PC-3 (cell line): ENCODE results near the gene MS4A14. TPM values are rescaled to one million over a fixed set of nuclear protein-coding genes. Genes with fewer than 3 reads are reported as not detected.

Experiments
- ATAC-seq: fragments of 200-7000 bp; cut with Tn5 transposase; 2 replicates; pipeline ENCODE4 v1.9.1; 2020; ENCODE audit warnings: mild to moderate bottlenecking, moderate library complexity
- BruUV-seq: library from RNA; stranded (reverse); fragments of 400-500 nt; replicated peaks from 2 replicates; lab custom pipeline; 2021; lab: Mats Ljungman, UMichigan
- CTCF ChIA-PET: fragments of 300-600 bp; sonication (Branson Sonifier 250); formaldehyde crosslinking; loops from one replicate; lab custom pipeline; 2022; ENCODE audit warnings: antibody characterized with exemption; lab: Charles Lee
- POLR2A ChIA-PET: fragments of 300-600 bp; sonication (Branson Sonifier 250); formaldehyde crosslinking; loops from one replicate; lab custom pipeline; 2022; ENCODE audit warnings: antibody characterized with exemption; ENCODE audit not compliant: unreplicated experiment; lab: Charles Lee
- DNase-seq: peaks from one replicate; pipeline ENCODE4 v3.0.0-alpha.2; 2015
- H2AFZ ChIP-seq: fragments of 300-600 bp; sonication (generic); 2 replicates; pipeline ENCODE4 v1.6.0; 2016; ENCODE audit warnings: antibody characterized with exemption, low read length
- H3F3A ChIP-seq: fragments of 300-600 bp; sonication (generic); one replicate; pipeline ENCODE4 v1.6.0; 2017; ENCODE audit warnings: antibody characterized with exemption, low read length, control low read depth, mild to moderate bottlenecking; ENCODE audit not compliant: unreplicated experiment
- H3K27ac ChIP-seq: fragments of 300-600 bp; sonication (generic); 2 replicates; pipeline ENCODE4 v1.5.1; 2016; ENCODE audit warnings: mild to moderate bottlenecking, low read length
- H3K27me3 ChIP-seq: fragments of 300-600 bp; sonication (generic); 2 replicates; pipeline ENCODE4 v1.6.1; 2016; ENCODE audit warnings: low read length, mixed read lengths
- H3K36me3 ChIP-seq: fragments of 300-600 bp; sonication (generic); 2 replicates; pipeline ENCODE4 v1.6.1; 2016; ENCODE audit warnings: low read depth, mixed run types, low read length, mixed read lengths
- H3K4me1 ChIP-seq: fragments of 300-600 bp; sonication (generic); 2 replicates; pipeline ENCODE4 v1.5.1; 2016; ENCODE audit warnings: low read length; ENCODE audit not compliant: insufficient read depth
- H3K4me2 ChIP-seq: fragments of 300-600 bp; sonication (generic); 2 replicates; pipeline ENCODE4 v1.6.0; 2016; ENCODE audit warnings: low read length
- H3K4me3 ChIP-seq: fragments of 300-600 bp; sonication (generic); 2 replicates; pipeline ENCODE4 v1.5.1; 2016; ENCODE audit warnings: mild to moderate bottlenecking, low read length, mixed read lengths
- H3K79me2 ChIP-seq: fragments of 300-600 bp; sonication (generic); 2 replicates; pipeline ENCODE4 v1.6.1; 2017; ENCODE audit warnings: low read length, mixed read lengths
- H3K9ac ChIP-seq: fragments of 300-600 bp; sonication (generic); 2 replicates; pipeline ENCODE4 v1.6.0; 2016; ENCODE audit warnings: mild to moderate bottlenecking, low read length
- H3K9me2 ChIP-seq: fragments of 300-600 bp; sonication (generic); replicated peaks from 2 replicates; pipeline ENCODE4 v1.6.1; 2016; ENCODE audit warnings: mixed run types, low read length, mixed read lengths
- H3K9me3 ChIP-seq: fragments of 300-600 bp; sonication (generic); 2 replicates; pipeline ENCODE4 v1.6.1; 2016; ENCODE audit warnings: low read length, mixed read lengths
- H4K20me1 ChIP-seq: fragments of 300-600 bp; sonication (generic); 2 replicates; pipeline ENCODE4 v1.6.1; 2016; ENCODE audit warnings: low read length, mixed read lengths
- EZH2 ChIP-seq: fragments of 300-600 bp; sonication (generic); IDR thresholded peaks from one replicate; pipeline ENCODE4 v1.6.1; 2017; ENCODE audit warnings: antibody characterized with exemption, mild to moderate bottlenecking, low read length; ENCODE audit not compliant: unreplicated experiment
- EZH2phosphoT487 ChIP-seq: fragments of 300-600 bp; sonication (generic); IDR thresholded peaks from 2 replicates; pipeline ENCODE4 v1.6.1; 2018; ENCODE audit warnings: mild to moderate bottlenecking, antibody characterized with exemption, low read length, borderline replicate concordance
- intact Hi-C: fragments of 100-400 bp; cut with micrococcal nuclease; formaldehyde crosslinking; loops from 2 replicates; pipeline ENCODE4 v1.9.0; 2023
- total RNA-seq: library from RNA; depleted of rRNA; stranded (reverse); fragments of >200 nt; gene quantifications from 2 replicates; pipeline ENCODE4 v1.2.3, GENCODE V29; 2014
- TF ChIP-seq, protein P1 (sequence below): fragments of 300-600 bp; sonication (generic); conservative IDR thresholded peaks from 2 replicates; pipeline ENCODE4 v1.5.1; 2017; ENCODE audit warnings: antibody characterized with exemption, low read depth, mild to moderate bottlenecking, low read length

The MS4A14 gene
- total RNA-seq, 1 experiment from 2014 or later = 0.07 TPM

DNA sequence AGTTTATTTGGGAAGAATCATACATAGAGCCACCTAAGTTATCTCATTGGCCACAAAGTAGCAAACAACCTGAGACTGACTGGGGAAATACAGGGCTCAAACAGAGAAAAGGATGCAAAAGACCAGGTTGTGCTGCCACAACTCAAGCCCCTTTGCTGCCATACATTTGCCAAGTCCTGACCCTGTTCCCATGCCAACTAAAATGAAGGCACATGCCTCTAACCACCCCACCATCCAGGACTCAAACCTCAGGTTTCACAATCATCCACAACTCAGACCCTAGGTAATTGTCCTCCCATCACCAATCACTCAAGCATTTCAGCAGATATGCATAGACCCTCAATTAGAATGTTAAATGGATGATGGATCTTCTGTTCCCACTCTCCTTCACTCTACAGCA is 58.0 kb downstream of the MS4A14 start:
- no peaks in the 10 kb centered on the region for H3F3A ChIP-seq
- no peaks in the 10 kb centered on the region for H3K4me1 ChIP-seq
- no peaks in the 10 kb centered on the region for H3K9me2 ChIP-seq
- H3K4me3 ChIP-seq = no peak overlapping the region
- DNase-seq (no peak), ATAC-seq (no peak)
- no peaks in the 10 kb centered on the region for H3K36me3 ChIP-seq
- no peaks in the 10 kb centered on the region for H4K20me1 ChIP-seq
- POLR2A ChIA-PET = no interaction called here
- H3K79me2 ChIP-seq = no peaks in the 10 kb centered on the region
- CTCF ChIA-PET = no interaction called here
- H3K27me3 ChIP-seq = peaks cover 27% of the 10 kb centered on the region
- H3K27ac ChIP-seq = no peak overlapping the region
- H3K4me2 ChIP-seq = no peak overlapping the region
- no peak for TF ChIP-seq EZH2phosphoT487
- TF ChIP-seq EZH2 = no peak
- TF ChIP-seq, protein P1, sequence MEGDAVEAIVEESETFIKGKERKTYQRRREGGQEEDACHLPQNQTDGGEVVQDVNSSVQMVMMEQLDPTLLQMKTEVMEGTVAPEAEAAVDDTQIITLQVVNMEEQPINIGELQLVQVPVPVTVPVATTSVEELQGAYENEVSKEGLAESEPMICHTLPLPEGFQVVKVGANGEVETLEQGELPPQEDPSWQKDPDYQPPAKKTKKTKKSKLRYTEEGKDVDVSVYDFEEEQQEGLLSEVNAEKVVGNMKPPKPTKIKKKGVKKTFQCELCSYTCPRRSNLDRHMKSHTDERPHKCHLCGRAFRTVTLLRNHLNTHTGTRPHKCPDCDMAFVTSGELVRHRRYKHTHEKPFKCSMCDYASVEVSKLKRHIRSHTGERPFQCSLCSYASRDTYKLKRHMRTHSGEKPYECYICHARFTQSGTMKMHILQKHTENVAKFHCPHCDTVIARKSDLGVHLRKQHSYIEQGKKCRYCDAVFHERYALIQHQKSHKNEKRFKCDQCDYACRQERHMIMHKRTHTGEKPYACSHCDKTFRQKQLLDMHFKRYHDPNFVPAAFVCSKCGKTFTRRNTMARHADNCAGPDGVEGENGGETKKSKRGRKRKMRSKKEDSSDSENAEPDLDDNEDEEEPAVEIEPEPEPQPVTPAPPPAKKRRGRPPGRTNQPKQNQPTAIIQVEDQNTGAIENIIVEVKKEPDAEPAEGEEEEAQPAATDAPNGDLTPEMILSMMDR = no peak
- intact Hi-C loops = no loop called here
- BruUV-seq = no TSS peak
- H3K9ac ChIP-seq = no peak overlapping the region
- H3K9me3 ChIP-seq = no peaks in the 10 kb centered on the region
- H2AFZ ChIP-seq = no peak overlapping the region

DNA sequence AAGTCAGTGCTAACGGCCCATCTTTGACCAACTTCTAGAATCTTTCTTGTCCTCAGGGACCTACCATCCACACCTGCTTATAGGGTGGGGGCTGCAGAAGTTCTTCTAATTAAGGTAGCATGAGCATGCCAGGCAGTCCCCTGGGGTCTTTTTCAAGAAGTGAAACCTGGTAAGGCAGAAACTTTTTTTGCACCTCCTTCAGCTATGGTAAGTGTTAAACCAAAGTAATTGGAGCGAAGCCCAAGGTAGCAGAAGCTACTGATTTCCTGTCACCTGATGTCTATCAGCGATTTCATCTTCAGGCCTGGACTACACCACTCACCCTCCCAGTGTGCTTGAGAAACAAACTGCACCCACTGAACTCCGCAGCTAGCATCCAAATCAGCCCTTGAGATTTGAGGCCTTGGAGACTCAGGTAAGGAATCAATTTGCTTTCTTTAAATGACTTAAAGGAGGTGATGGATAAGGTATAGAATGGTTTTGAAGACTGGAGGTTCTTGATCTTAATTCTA is 59.3 kb downstream of the MS4A14 start, which contains the start of gene MS4A1:
MS4A1 (plus strand) TSS at position 317 of the 512 bp plus-strand sequence. CDS start 6,528 bp downstream, outside the sequence.
- H3F3A ChIP-seq = no peaks in the 10 kb centered on the region
- no peaks in the 10 kb centered on the region for H3K9me3 ChIP-seq
- ChIA-PET CTCF (no interaction called here), POLR2A (no interaction called here)
- DNase-seq = no peak
- H3K27ac ChIP-seq = no peak within 1 kb of the TSS
- no TSS peak for BruUV-seq
- ATAC-seq = no peak
- H3K4me2 ChIP-seq = no peak within 1 kb of the TSS
- intact Hi-C loops = no loop called here
- no peaks in the 10 kb centered on the region for H3K36me3 ChIP-seq
- no peaks in the 10 kb centered on the region for H3K79me2 ChIP-seq
- H3K4me1 ChIP-seq = no peaks in the 10 kb centered on the region
- no peak within 1 kb of the TSS for H3K4me3 ChIP-seq
- no peaks in the 10 kb centered on the region for H4K20me1 ChIP-seq
- peaks cover 27% of the 10 kb centered on the region for H3K27me3 ChIP-seq
- TF ChIP-seq EZH2phosphoT487 (no peak), EZH2 (no peak)
- TF ChIP-seq, protein P1 = no peak
- no peak within 1 kb of the TSS for H3K9ac ChIP-seq
- H3K9me2 ChIP-seq = no peaks in the 10 kb centered on the region
- H2AFZ ChIP-seq = no peak within 1 kb of the TSS

DNA sequence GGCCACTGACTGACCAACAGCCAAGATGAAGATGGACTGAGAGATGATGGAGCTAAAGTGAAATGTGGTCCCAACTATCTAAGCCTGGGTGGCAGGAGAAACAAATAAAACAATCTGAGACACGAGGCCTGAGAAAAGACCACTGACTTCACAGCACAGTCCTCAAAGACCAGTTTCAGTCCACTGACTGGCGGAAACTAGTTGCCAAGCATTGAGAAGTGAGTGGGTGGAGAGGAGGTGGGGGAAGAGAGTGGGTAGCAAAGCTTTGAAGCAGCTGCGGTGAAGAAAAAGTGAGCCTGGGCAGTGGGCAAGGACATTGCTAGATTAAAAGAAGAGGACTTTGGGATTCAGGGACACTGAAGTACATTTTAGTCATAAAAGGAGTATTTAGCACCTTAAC is 61.3 kb downstream of the MS4A14 start:
- Histone ChIP-seq H3K4me2 (no peak overlapping the region), H3K9me3 (no peaks in the 10 kb centered on the region), H3K4me3 (no peak overlapping the region), H3K9ac (no peak overlapping the region), H3K27me3 (peaks cover 27% of the 10 kb centered on the region), H3K9me2 (no peaks in the 10 kb centered on the region), H3K4me1 (no peaks in the 10 kb centered on the region), H2AFZ (no peak overlapping the region), H3K27ac (no peak overlapping the region), H4K20me1 (no peaks in the 10 kb centered on the region), H3F3A (no peaks in the 10 kb centered on the region), H3K79me2 (no peaks in the 10 kb centered on the region), H3K36me3 (no peaks in the 10 kb centered on the region)
- no peak for TF ChIP-seq EZH2phosphoT487
- no peak for TF ChIP-seq EZH2
- TF ChIP-seq, protein P1 = no peak
- intact Hi-C loops = no loop called here
- ATAC-seq = no peak
- ChIA-PET POLR2A (no interaction called here), CTCF (no interaction called here)
- no peak for DNase-seq
- BruUV-seq = no TSS peak
